ENCODE results near the gene TYMS.

TYMS gene

GRCh38 chr18:641224-641623, 16.2 kb upstream of the TYMS start:
- no peak overlapping the region for H3K4me3 ChIP-seq (ENCODE audit: low read depth, low read length)

GRCh38 chr18:644395-645004, 13.0 kb upstream of the TYMS start:
- H3K4me3 ChIP-seq (ENCODE audit: low read depth, low read length), result no peak overlapping the region
- no peak for DNase-seq (ENCODE audit: low read depth)

More at GRCh38 chr18:641224-641623, 16.2 kb upstream of the TYMS start:
- no peak for DNase-seq (ENCODE audit: low read depth)

GRCh38 chr18:647304-647703, 10.1 kb upstream of the TYMS start:
- no peak for DNase-seq (ENCODE audit: low read depth)
- H3K4me3 ChIP-seq (ENCODE audit: low read depth, low read length), result no peak overlapping the region

GRCh38 chr18:649341-649740, 8.1 kb upstream of the TYMS start:
- no peak overlapping the region for H3K4me3 ChIP-seq (ENCODE audit: low read depth, low read length)
- DNase-seq (ENCODE audit: low read depth), result no peak

- no peak for DNase-seq (ENCODE audit: low read depth)
These were observed 7.0 kb upstream of the TYMS start for GRCh38 chr18:650428-650858.

GRCh38 chr18:652131-652530, 5.3 kb upstream of the TYMS start:
- H3K4me3 ChIP-seq (ENCODE audit: low read depth, low read length), result no peak overlapping the region
- no peak for DNase-seq (ENCODE audit: low read depth)

More at GRCh38 chr18:650428-650858, 7.0 kb upstream of the TYMS start:
- no peak overlapping the region for H3K4me3 ChIP-seq (ENCODE audit: low read depth, low read length)

- no peak for DNase-seq (ENCODE audit: low read depth)
- no peak overlapping the region for H3K4me3 ChIP-seq (ENCODE audit: low read depth, low read length)
These were observed 3.9 kb upstream of the TYMS start for GRCh38 chr18:653512-653911.

- DNase-seq (ENCODE audit: low read depth), result no peak
- no peak overlapping the region for H3K4me3 ChIP-seq (ENCODE audit: low read depth, low read length)
These were observed 2.9 kb upstream of the TYMS start for GRCh38 chr18:654601-655000.

GRCh38 chr18:655445-655844, 2.0 kb upstream of the TYMS start:
- DNase-seq (ENCODE audit: low read depth), result no peak
- H3K4me3 ChIP-seq (ENCODE audit: low read depth, low read length), result no peak overlapping the region

- peak; percentile 49 for DNase-seq (ENCODE audit: low read depth)
- H3K4me3 ChIP-seq (ENCODE audit: low read depth, low read length), result peak overlapping the region; percentile 96
These were observed 821 bp downstream of the TYMS start for GRCh38 chr18:658001-658946.

- peak overlapping the region; percentile 96 for H3K4me3 ChIP-seq (ENCODE audit: low read depth, low read length)
These were observed 1.6 kb downstream of the TYMS start for GRCh38 chr18:658947-659533.

GRCh38 chr18:659597-659996, 2.1 kb downstream of the TYMS start:
- DNase-seq (ENCODE audit: low read depth), result no peak

More at GRCh38 chr18:658947-659533, 1.6 kb downstream of the TYMS start:
- DNase-seq (ENCODE audit: low read depth), result no peak

GRCh38 chr18:662197-662596, 4.7 kb downstream of the TYMS start:
- no peak for DNase-seq (ENCODE audit: low read depth)
- no peak overlapping the region for H3K4me3 ChIP-seq (ENCODE audit: low read depth, low read length)

More at GRCh38 chr18:659597-659996, 2.1 kb downstream of the TYMS start:
- H3K4me3 ChIP-seq (ENCODE audit: low read depth, low read length), result no peak overlapping the region

GRCh38 chr18:666177-666576, 8.7 kb downstream of the TYMS start:
- no peak overlapping the region for H3K4me3 ChIP-seq (ENCODE audit: low read depth, low read length)
- no peak for DNase-seq (ENCODE audit: low read depth)

GRCh38 chr18:666628-667027, 9.2 kb downstream of the TYMS start:
- H3K4me3 ChIP-seq (ENCODE audit: low read depth, low read length), result no peak overlapping the region
- no peak for DNase-seq (ENCODE audit: low read depth)

GRCh38 chr18:668260-668659, 10.8 kb downstream of the TYMS start:
- no peak for DNase-seq (ENCODE audit: low read depth)
- no peak overlapping the region for H3K4me3 ChIP-seq (ENCODE audit: low read depth, low read length)

GRCh38 chr18:669077-669476, 11.6 kb downstream of the TYMS start:
- no peak overlapping the region for H3K4me3 ChIP-seq (ENCODE audit: low read depth, low read length)
- no peak for DNase-seq (ENCODE audit: low read depth)

GRCh38 chr18:670522-670921, 13.1 kb downstream of the TYMS start:
- no peak for DNase-seq (ENCODE audit: low read depth)
- no peak overlapping the region for H3K4me3 ChIP-seq (ENCODE audit: low read depth, low read length)

- no peak for DNase-seq (ENCODE audit: low read depth)
- no peak overlapping the region for H3K4me3 ChIP-seq (ENCODE audit: low read depth, low read length)
These were observed 14.0 kb downstream of the TYMS start for GRCh38 chr18:671405-671804.

GRCh38 chr18:673317-673716, 15.9 kb downstream of the TYMS start:
- DNase-seq (ENCODE audit: low read depth), result no peak
- H3K4me3 ChIP-seq (ENCODE audit: low read depth, low read length), result no peak overlapping the region
